Breast epithelium (tissue), 3 donors: Measurements from ENCODE around the gene THRA.

ENCODE experiments used
- CTCF ChIP-seq, 3 donors: fragments of 450-650 bp; IDR thresholded peaks; one replicate each; pipeline ENCODE4 v1.5.1; 2016 to 2017; ENCODE audit warnings: antibody characterized with exemption in 3 of 3, mild to moderate bottlenecking in 3 of 3, moderate library complexity in 3 of 3
- POLR2A ChIP-seq: fragments of 450-650 bp; IDR thresholded peaks from one replicate; pipeline ENCODE4 v1.6.1; 2016; ENCODE audit warnings: antibody characterized with exemption, mild to moderate bottlenecking, moderate library complexity
- POLR2AphosphoS5 ChIP-seq, 3 donors: sonication (generic); formaldehyde crosslinking; IDR thresholded peaks; one replicate each; pipeline ENCODE4 v1.6.1; 2017; ENCODE audit warnings: antibody characterized with exemption in 3 of 3

DNA sequence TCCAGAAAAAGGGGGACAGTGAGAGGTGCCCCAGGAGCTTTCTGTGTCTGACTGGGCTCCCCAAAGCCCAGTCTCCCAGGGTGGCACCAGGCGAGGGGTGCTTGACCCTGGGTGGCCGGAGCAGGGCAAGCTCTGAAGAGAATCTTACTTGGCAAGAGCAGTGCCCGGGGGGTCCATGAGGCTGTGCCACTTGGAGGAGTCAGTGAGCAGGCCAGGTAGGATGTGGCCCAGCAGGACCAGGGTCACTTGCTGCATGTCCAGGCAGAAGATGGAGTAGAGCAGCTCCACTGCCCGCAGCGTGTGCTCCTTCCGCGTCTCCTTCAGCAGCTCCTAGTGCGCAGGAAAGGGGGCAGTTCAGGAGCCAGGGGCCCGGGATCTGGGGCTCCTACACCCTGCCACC lies 40.3 kb upstream of the THRA start:
- TF ChIP-seq CTCF (IDR thresholded peaks at IDR 0.05) (no peak), POLR2A (no peak), POLR2AphosphoS5 (IDR thresholded peaks at IDR 0.05) (no peak)
